ENCODE data around the gene METTL23.
A peak's percentile ranks its signal among the peaks of the same experiment; 100 is the strongest.

Gene METTL23

GRCh38 chr17:76755285-76755684, 28.6 kb downstream of the METTL23 start:
- DNase-seq (ENCODE audit: low spot score): no peak
- no peak for FAIRE-seq

- FAIRE-seq: no peak
- DNase-seq (ENCODE audit: low spot score): no peak
Measured at GRCh38 chr17:76757256-76757655, 30.6 kb downstream of the METTL23 start.

GRCh38 chr17:76758570-76758969, 31.9 kb downstream of the METTL23 start:
- FAIRE-seq: peak; percentile 13
- DNase-seq (ENCODE audit: low spot score): no peak

- FAIRE-seq (no peak), DNase-seq (ENCODE audit: low spot score) (peak; percentile 28)
Measured at GRCh38 chr17:76772842-76773525, 46.3 kb downstream of the METTL23 start.

GRCh38 chr17:76775021-76775600, 48.5 kb downstream of the METTL23 start:
- FAIRE-seq: no peak

GRCh38 chr17:76781056-76781982, 54.7 kb downstream of the METTL23 start:
- DNase-seq (ENCODE audit: low spot score) (no peak), FAIRE-seq (peak; percentile 84)

More at GRCh38 chr17:76775021-76775600, 48.5 kb downstream of the METTL23 start:
- DNase-seq (ENCODE audit: low spot score): no peak

- FAIRE-seq (no peak), DNase-seq (ENCODE audit: low spot score) (no peak)
Measured at GRCh38 chr17:76783146-76783545, 56.5 kb downstream of the METTL23 start.
